GM12892 (cell line): ENCODE measurements around the gene CLDN25.

Experiments used
- DNase-seq: peaks from one replicate; pipeline ENCODE4 v3.0.0; 2011; ENCODE audit not compliant: insufficient read length
- FAIRE-seq: peaks from 2 replicates; lab custom pipeline; 2011; peaks lifted over from hg19 to GRCh38; lab: Jason Lieb, UNC
- POLR2A ChIP-seq: IDR thresholded peaks from 2 replicates; pipeline ENCODE4 v1.6.1; 2011; ENCODE audit warnings: low read depth, low read length, control low read depth
- POLR2AphosphoS5 ChIP-seq: IDR thresholded peaks from 2 replicates; pipeline ENCODE4 v1.6.1; 2011; ENCODE audit warnings: low read depth, low read length, control low read depth
- TAF1 ChIP-seq: IDR thresholded peaks from 2 replicates; pipeline ENCODE4 v1.6.1; 2011; ENCODE audit warnings: low read depth, mild to moderate bottlenecking, control low read depth, low read length, borderline replicate concordance

CLDN25 gene

DNA sequence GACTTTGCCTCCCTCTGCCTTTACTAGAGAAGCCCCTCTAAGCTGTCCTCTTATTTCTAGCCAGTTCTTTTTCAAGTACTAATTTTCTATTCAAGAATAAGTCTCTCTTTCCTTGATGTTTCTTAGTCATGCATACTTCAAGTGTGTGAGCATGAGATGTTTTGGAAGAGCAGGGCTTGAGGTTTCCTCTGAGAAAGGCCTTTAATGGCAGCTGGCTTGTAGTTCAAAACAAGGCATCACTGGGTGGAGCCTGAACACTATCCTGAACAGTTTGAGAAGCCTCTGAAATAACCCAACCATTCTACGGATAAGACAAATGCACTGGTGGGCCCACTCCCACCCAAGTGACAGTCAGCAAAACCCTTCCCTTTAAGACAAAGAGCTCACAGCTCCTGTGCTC, 37.6 kb downstream of the CLDN25 start:
- DNase-seq (no peak), FAIRE-seq (no peak)
- TF ChIP-seq POLR2AphosphoS5: no peak
- TF ChIP-seq POLR2A: no peak
- TF ChIP-seq TAF1: no peak

DNA sequence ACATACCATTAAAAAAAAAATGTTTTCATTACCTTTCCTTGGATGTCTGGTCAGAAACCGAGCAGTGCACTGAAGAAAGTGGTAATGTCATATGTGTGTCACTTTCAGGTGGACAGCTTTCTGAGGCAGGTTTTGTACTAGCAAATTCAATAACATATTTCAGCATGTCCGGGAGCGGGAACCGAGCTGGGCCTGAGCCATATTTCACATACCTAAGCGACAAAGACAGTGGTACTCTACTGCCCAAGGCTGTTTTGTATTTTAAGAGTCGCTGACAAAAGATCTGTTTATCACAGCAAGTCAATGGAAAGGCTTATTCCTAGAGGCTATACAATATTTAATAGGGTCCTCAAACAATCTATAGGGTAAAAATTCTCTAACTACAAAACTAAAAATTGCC, 38.0 kb downstream of the CLDN25 start:
- no peak for DNase-seq
- peak; percentile 76 for FAIRE-seq
- TF ChIP-seq POLR2AphosphoS5 (no peak), POLR2A (no peak)

DNA sequence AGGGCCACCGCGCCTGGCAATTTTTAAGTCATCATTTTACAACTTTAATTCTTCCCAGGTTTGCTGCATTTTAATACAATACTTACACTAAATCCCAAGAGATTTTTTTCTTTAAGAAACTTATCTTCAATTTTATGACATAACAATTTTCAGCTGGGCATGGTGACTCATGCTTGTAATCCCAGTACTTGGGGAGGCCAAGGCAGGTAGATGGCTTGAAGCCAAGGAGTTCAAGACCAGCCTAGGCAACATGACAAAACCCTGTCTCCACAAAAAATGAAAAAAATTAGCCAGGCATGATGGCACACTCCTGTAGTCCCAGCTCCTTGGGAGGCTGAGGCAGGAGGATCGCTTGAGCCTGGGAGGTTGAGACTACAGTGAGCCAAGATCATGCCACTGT, 38.8 kb downstream of the CLDN25 start:
- DNase-seq: no peak

DNA sequence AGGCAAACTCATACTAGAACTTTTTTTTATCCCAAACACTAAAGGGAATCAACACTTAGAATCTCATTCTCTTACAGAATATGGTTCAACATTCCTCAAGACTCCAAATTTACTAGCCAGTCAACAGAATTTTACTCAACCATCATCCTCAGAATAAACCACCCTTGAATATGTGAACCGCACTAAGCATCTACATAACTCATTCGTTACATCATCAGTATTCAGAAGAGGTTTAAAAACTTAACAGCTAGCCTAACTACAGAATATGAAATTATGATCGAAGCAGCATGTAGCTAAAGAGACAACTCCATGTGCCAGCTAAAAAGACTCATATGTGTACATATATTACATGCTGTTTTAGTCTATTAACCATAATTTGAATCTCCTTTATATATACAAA, 47.9 kb downstream of the CLDN25 start:
- no peak for FAIRE-seq
- DNase-seq: no peak
- TF ChIP-seq TAF1 (no peak), POLR2A (no peak)

More for the DNA sequence above, 38.8 kb downstream of the CLDN25 start:
- TF ChIP-seq POLR2A (no peak), POLR2AphosphoS5 (no peak), TAF1 (no peak)
- no peak for FAIRE-seq

DNA sequence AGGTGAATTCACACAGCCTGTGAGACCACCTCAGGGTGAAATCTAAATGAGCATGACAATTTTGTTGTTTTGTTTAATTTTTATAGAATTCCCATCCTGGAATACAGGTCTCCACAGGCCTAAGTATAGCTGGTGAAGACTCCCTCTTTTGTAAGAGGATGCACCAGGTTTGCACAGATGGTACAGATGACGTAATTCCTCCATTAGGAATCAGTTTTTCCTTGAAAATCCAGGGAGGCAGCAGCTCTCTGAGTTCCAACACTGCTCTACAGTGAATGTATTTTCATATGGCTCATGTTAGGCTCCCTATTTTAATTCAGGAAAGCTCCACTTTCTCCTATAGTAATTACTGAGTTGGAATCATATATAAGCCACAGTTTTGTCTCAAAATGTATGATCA, 48.6 kb downstream of the CLDN25 start:
- DNase-seq: no peak
- no peak for FAIRE-seq
- no peak for TF ChIP-seq POLR2A
- no peak for TF ChIP-seq POLR2AphosphoS5
- TF ChIP-seq TAF1: no peak

DNA sequence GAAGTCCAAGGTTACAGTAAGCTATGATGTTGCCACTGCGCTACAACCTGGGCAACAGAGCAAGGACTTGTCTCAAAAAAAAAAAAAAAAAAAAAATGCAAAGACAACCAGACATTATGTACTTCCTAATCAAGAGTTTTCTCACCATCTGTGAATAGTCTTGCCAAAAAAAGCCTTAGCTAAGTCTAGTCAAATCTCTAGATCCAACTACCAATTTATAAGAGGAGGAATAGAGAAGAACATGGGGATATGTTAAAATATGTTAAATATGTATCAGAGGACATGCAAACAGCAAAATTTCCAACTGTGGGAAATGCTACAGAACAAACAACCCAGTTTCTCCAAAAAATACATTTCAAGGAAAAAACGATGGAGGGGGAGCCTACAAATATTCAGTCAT, 50.2 kb downstream of the CLDN25 start:
- FAIRE-seq (peak; percentile 33), DNase-seq (no peak)
- TF ChIP-seq POLR2AphosphoS5 (no peak), POLR2A (no peak), TAF1 (no peak)
